Limb (tissue), 2 donors: ENCODE data around the gene C4orf17.
A peak's percentile ranks its signal among the peaks of the same experiment; 100 is the strongest.
"Not testable (repeated sequence)": the region's sequence is repeated elsewhere in the genome, so short reads cannot be mapped to it uniquely, and the experiment has no call there.

Experiments used
- DNase-seq, 2 donors: peaks; one replicate each; pipeline ENCODE4 v3.0.0-alpha.2; 2016; ENCODE audit errors: extremely low spot score in 2 of 2

C4orf17 gene

DNA sequence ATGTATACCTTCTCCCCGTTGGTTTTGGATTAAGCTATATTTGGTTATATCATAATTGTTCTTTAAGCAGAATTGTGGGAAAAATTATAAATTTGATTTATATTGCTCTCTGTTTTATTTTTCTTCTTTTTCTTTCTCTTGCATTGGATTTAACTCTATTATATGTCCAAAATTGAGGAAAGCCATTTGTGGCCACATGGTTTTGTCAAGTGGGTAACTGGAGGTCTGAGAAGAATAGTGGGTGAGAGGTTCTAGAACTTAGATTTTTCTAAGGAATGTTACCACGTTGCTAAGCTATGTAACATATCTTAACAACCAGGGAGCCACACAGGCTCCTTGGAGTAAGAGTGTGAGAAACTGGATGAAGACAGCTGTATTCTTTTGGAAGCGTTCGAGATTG lies at the start of gene C4orf17:
Gene C4orf17, plus strand, starts transcription at position 301 of the 400 bp plus-strand sequence. CDS start 2,061 bp downstream, outside the sequence.
- no peak for DNase-seq

DNA sequence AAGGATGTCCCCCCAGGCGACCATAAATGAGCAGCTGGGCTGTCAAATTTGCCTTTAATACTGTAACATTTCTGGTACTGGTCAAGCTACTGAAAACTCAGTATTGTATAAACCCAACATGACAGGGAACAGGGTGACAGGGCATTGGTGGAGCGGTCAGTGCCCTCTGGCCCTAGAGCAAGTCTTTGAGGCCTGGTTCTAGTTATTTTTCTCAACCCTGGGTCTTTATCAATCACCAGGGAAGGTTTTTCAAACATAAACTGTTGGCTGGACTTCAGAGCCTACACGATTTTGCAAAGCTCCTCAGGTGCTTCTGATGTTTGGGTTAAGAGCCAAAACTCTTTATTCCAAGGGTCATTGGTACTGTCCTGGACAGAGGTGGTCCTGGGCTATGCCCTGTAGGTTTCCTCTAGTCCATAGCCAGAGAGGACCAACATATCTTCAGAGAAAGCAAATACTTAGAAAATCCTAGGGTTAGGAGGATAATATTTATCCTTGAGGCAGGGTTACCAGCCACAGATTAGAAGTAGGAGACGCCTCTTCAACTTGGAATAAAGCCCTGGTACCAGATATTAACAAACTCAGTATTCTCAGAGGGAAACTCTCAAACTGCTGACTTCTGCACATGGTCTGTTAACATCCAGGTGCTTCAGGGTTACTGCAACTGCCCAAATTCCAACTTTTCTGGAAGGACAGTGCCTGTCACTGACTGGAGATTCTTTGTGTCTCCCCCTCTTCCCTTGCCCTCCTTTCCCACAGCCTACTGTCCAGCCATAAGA lies 49.0 kb upstream of the C4orf17 start:
- no peak for DNase-seq

DNA sequence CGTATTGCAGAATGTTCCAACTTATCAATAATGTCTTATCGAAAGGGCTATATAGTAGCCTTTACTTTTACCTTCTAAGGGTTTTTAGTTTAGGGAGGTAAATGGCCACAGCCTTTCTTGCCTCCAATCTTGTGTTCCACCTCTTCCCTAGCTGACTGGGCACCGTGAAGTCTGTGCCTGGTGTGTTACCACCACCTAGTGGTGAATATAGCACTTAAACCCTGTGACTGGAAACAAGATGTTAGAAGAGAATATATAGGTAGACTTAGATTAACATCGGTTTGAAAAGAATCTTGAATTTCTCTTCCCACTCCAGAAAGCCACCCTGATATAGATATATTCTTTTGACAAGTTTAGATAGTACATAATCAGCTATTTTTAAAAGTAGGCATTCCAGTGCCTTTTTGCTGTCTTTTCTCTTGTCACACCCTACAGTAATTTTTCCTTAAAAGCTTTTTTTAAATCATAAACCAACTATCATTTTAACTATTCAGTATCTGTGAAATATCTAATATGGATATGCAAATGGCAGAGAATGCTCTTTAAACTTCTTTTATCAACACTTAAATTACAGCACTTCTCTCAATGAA lies 47.9 kb upstream of the C4orf17 start:
- peak; percentile 62 to 80 for DNase-seq

DNA sequence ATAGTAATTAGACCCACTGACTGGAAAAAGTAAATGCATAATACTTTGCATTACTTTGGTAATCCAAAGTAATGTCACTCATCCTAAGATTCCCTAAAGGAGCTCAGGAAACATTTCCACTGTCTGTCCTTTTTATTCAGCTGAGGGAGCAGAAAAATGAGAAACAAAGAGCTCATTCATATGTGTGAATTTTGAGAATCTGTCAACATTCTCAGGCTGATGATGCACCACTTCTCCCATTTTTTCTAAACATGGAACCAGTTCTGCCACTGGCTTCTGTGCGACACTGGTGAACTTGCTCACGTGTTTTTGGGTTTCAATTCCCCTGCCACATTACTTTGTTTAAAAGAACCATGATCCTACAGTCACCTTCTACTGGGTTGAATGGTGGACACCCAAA lies 47.3 kb upstream of the C4orf17 start:
- no peak for DNase-seq

DNA sequence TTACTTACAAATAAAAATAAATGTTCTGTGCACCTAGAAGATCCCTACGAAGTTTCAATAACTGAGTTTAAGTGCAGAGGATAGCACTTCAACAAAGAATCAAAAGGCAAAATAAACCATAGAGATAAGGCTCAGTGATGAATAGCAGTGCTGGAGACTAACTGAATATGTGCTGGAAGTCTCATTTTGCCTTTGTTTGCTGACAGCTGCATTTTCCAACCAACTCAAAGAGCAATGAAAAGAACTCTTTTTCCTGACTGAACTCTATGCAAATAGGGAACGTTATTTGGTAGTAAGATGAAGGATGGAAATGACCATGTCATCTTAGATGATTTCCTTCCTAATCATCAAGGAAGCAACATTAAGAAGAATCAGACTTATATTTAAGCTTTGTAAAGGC lies 42.9 kb upstream of the C4orf17 start:
- no peak for DNase-seq

DNA sequence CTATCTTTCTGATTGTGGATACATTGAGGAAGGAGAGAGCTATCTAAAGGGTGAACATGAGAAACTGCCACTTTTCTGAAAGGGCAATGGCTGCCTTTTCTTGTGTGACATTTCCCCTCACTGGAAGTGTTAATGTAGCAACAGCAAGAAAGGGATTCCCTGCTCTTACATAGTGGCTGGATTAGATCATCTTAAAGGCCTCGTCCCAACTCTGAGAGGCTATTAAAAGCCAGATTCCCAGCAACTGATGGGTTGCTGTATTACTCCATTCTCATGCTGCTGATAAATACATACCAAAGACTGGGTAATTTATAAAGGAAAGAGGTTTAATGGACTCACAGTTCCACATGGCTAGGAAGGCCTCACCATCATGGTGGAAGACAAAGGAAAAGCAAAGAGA lies 41.9 kb upstream of the C4orf17 start:
- DNase-seq: no peak

DNA sequence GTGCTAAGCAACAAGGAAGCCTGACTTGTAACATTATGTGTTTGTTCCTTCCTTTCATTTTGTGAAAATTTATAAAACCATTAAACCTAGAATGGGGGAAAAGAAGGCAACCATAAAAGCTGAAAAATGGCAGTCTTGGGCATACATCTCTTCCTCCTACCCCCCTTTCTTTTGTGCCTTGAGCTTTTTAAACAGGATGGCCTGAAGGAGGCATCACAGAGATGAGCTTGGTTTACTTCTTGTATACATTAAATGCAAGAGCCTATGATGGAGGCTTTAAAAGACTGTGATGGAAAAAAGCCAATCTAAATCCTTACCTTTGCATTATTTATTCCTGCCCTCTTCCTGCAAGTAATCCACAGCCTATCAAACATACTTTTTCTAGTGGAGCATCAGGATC lies 39.5 kb upstream of the C4orf17 start:
- no peak for DNase-seq

DNA sequence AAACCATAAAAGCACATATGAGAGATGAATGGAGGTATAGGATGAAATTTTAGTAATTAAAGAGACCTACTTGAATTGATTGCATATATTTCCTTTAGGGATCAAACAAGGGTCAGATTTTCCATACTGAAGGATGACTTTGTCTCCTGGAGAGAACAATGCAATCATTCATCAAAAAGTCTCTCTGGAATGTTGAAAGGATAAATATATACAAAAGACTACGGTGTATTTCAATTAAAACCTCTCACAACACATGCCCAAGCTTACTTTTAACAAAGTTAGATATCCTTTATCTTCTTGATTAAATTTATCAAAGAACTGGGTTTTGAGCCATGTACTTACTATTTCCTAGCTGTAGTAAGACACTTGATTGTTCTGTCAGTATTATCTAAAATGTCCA lies 38.9 kb upstream of the C4orf17 start:
- DNase-seq: no peak

DNA sequence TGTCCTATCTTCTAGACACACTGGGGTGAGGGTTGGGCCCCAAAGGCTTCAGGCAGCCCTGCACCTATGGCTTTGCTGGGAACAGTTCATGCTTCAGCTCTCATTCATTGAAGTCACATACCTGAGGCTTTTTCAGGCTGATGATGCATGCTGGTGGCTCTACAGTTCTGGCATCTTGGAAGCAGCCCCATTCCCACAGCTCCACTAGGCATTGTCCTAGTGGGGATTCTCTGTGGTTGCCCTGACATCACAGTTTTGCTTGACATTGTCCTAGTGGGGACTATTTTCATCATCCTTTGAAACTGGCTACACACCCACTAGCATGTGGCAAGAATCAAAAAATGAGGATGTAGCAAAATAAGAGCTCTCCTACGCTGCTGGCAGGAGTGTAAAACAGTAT lies 37.7 kb upstream of the C4orf17 start:
- DNase-seq: no peak

DNA sequence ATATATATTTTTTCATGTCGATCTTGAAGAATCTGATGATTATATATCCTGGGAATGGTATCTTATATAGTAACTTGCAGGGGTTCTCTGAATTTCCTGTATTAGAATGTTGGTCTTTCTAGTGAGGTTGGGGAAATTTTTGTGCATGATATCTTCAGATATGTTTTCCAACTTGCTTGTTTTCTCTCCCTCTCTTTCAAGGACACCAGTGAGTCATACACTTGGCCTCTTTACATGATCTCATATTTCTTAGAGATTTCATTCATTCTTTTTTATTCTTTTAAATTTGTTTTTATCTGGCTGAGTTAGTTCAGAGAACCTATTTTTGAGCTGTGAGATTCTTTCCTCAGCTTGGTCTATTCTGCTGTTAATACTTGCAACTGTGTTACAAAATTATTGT lies 27.2 kb upstream of the C4orf17 start:
- DNase-seq: no peak

DNA sequence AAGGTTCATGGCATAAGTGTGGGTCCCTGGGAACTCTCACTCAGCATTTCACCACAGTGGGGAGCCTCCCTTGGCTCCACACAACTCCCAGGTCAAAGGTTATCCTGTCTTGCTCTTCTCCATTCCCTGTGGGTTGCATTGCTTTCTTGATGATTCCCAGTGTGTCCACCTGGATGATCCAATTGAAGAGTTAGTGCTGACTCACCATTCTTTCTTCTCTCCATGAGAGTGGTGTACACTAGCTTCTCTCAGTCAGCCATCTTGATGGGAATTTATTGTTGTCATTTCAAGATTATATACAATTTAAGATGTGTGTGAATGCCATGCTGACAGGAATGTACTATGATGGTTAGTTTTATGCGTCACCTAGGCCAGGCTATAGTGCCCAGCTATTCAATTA lies 25.6 kb upstream of the C4orf17 start:
- DNase-seq: no peak

DNA sequence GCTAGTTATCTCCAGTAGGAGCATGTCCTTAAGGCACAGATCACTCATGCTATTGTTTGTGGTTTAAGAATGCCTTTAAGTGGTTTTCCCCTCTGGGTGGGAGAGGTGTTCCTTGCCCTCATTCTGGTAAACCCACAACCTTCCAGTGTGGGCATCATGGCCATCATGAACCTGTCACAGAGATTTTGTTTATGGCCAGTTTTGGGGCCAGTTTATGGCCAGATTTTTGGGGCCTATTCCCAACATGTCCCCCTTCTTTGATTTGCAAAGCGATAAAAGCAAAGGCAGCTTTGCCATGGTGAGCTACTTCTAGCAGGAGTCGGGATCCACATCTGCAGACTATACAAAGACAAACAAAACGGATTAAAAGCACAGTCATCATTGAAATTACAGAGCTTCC lies 24.2 kb upstream of the C4orf17 start:
- not testable (repeated sequence) for DNase-seq

DNA sequence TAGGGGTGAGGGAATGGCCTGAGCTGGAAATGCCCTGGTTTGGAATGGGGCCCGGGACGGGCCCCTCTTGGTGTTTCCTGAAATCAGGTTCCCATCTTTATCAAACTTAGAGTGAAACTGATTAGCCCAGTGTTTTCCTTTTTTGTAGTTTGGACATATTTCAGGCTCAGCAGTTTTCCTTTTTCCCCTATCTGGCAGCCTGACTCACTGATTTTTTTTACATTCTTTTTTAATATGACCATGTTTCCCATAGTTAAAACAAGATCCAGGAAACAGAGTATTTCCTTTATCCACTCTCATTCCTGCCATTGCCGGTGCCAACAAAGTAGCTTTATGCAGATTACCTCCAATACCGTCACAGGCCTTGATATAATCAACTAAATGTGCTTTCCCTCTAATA lies 20.5 kb upstream of the C4orf17 start:
- no peak for DNase-seq

DNA sequence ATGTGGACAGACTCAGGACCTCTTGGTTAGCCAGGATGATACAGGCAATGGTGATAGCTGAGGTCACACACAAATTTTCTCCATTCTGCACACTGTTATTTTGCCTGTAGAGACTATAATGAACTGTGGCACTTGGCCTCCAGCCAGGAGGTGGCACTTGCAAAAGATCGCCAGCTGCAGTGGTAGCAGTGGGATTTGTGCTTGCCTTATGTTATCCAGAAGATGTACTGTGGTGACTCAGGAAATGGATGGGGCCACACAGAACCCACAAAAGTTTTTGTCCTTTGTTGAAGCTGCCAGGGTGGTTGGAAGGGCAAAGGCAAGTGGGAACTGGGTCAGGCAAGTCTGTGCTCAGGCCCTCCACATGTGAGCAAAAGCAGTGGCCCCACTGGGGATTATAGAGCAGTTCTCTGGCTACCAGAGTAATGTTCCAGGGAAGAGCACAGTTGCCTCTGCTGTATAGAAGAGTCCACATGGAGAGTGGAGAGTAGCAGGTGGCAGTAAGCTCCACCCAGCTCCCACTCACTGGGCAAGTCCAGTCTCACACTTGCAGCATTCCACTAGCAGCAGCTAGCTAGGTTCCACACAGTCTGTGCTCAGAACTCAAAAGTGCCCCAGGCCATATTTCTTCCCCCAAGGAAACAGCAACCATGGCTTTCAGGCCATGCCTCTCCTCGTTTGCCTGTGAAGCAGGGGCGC lies 5.9 kb upstream of the C4orf17 start:
- DNase-seq: no peak

DNA sequence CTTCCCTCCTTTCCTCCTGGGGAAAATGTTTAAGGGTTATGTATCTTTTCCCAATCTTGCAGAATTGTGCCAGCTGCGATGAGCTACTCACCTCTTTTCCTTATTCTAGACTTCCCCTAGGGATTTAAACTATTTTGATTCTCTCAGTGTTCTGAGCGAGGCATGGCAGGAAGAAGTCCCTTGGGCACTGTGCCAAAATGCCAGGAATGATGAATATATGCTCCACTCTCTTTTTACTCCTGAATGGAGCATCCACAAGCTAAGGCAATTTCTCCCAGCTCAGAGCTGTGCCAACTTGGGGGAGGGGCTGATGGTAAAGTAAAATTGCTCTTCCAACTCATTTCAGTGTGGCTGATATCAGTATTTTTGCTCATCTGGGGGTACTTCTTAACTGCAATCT lies 4.0 kb upstream of the C4orf17 start:
- DNase-seq: no peak

DNA sequence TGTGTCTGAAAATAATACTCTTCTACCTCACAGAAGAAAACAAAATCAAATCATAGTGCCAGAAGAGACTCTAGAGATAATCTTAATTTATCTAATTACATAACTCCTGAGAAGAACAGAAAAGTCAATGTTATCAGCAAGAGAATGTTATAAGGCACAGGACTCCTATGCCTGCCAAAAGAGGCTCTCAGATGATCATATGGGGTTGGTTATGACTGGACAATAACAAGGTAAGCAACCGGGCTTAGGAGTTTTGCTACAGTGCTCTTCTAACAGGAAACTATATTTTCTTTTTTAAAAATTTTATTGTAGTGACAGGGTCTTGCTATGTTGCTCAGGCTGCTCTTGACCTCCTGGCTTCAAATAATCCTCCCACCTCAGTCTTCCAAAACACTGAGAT lies 3.5 kb upstream of the C4orf17 start:
- DNase-seq: no peak

DNA sequence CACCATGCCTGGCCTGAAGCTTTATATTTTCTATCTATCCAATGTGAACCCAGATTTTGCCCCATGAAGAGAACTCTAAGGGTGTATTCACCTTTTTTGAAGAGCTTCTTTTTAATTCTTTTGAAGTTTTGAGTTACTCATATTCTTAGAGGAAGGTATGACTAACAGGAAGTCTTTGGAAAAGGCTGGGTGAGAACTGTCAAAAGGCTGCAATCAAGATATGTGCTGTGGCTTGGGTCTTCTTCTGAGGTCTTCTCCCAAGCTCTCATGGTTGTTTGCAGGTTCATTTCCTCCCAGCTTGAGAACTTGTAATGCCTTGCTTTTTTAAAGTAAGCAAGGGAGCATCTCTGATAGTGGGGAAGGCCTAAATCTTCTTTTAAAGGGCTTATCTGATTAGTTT lies 3.1 kb upstream of the C4orf17 start:
- no peak for DNase-seq

DNA sequence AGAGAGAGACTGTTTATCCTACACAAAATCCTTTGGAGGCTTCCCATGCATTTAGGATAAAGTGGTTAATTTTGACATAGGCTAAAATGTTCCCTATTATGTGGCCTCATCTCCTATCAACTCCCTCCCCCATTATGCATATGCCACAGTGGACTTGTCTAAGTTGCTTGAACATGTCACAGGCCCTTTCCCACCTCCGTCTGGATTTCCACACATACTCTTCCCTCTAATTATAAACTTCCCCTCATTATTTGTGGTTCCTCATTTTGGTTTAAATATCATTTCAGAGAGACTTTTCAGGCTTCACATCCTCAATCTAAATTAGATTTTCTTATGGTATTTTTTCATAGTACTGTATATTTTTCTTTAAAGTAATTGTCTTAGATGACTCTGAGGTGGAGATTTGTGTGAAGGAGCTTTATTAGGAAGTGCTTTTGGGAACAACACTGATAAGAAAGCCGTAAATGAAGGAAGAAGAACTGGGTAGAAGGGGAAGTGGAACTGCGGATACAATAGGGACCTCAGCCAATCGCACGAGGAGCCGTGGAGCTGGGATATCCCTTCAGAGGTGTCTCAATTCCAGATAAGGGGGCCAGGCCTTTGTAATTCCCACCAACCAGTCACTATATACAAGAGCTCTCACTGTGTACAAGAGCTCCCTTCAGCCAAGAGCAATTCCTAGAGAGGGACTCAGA lies 7.9 kb downstream of the C4orf17 start:
- no peak for DNase-seq

DNA sequence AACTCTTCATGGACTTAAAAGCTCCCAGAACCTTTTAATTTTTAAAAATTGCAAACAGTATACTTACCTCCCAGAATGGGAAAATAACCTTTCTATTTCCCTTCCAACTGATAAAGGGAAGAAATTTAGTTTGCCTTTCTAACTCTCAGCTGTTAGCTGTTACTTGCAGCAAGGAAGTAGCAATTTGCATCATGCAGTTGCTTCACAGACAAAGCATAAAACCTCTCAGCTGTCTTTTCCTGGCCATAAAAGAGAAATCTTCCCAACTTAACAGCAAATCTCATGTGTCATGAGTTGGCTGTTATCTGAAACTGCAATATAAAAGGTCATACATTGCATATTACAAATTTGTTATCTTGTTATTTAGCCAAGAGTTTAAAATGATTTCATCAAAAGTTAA lies 18.4 kb downstream of the C4orf17 start:
- DNase-seq: peak in 1 of 2 donors; percentile 18

DNA sequence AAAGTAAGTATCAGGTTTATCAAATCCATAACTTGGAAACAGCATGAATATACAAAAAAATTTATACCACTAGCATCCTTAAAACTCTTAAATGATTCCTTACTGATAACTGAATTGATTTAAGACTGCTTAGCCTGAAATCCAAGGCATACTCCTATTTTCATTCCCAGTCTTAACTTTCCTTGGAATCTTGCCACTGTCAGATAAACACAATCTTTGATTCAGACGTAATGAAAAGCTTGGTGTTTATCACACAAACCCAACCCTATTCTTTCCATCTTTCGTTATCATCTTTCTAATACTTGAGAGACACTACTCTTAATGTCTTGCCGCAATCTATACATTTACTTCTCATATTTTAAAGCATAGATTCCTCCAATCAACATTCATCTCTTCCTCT lies 19.1 kb downstream of the C4orf17 start:
- no peak for DNase-seq

DNA sequence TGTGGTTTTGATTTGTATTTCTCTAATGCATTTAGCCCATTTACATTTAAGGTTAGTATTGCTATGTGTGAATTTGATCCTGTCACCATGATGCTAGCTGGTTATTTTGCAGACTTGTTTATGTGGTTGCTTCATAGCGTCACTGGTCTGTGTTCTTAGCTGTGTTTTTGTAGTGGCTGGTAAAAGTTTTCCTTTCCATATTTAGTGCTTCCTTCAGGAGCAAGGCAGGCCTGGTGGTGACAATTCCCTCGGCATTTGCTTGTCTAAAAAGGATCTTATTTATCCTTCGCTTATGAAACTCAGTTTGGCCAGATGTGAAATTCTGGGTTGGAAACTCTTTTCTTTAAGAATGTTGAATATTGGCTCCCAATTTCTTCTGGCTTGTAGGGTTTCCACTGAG lies 23.9 kb downstream of the C4orf17 start:
- not testable (repeated sequence) for DNase-seq

DNA sequence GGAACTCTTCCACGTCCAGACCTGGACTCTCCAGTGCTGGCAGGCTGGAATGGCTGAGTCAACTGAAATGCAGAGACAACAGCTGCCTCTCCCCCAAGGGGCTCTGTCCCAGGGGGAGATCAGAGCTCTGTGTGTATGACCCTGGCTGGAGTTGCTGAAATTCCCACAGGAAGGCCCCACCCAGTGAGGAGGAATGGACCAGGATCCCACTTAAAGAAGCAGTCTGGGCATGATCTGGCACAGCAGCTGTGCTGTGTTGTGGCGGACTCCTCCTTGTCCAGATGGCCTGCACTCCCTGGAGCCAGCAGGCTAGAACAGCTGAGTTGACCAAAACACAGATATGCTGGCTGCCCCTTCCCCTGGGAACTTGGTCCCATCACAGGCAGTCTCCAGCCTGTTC lies 25.4 kb downstream of the C4orf17 start:
- peak in 1 of 2 donors; percentile 28 for DNase-seq
